ENCODE data around the gene DUSP6.

DNA sequence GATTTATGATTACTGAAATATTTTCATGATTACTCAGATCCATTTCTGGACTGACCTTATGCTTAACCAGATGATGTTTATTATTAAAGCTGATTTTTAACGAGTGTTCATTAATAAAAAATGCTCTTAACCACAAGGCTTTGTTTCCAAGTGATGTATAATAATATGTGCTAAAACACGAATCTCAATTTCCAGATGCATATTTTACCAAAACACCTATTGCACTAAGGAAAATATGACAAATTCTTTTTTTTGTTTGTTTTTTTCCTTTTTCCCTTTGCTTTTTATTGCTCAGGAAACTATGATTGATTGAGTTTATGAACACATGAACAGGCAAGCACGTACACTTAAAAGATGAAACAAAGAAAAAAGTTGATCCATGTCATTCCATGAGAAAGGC, 16.9 kb upstream of the DUSP6 start:
- no peak for TF ChIP-seq POLR2AphosphoS5 (IDR thresholded peaks at IDR 0.05; ENCODE audit: borderline replicate concordance, low read depth, low read length)
- TF ChIP-seq EZH2 (IDR thresholded peaks at IDR 0.05): no peak
- no peak for TF ChIP-seq FOXP2 (optimal IDR thresholded peaks at IDR 0.05; ENCODE audit: control extremely low read depth, extremely low read length, insufficient read depth)

Data from SK-N-MC (cell line).